ENCODE measurements around the gene RLN3.

- TF ChIP-seq GATA2 (IDR thresholded peaks at IDR 0.05; ENCODE audit: low read depth, low read length) = no peak
- TF ChIP-seq GATA3 (IDR thresholded peaks at IDR 0.05; ENCODE audit: low read depth, low read length) = no peak
Observed at GRCh38 chr19:14050512-14050911, 22.6 kb downstream of the RLN3 start.

Measured in SH-SY5Y (cell line).